Endodermal cell (in vitro differentiated cells): ENCODE data around the gene ARG1. TPM values are rescaled to one million over a fixed set of nuclear protein-coding genes. Genes with fewer than 3 reads are reported as not detected.
"Not testable (repeated sequence)": the region's sequence is repeated elsewhere in the genome, so short reads cannot be mapped to it uniquely, and the experiment has no call there.

Source experiments
- DNase-seq: peaks from one replicate; pipeline ENCODE4 v3.0.0-alpha.2; 2017
- H3K27ac ChIP-seq: 2 replicates; pipeline ENCODE4 v1.5.1; 2013; ENCODE audit warnings: mild to moderate bottlenecking, low read depth, low read length, moderate library complexity
- H3K27me3 ChIP-seq: 2 replicates; pipeline ENCODE4 v1.6.1; 2013; ENCODE audit warnings: mild to moderate bottlenecking, low read length, moderate library complexity; ENCODE audit not compliant: insufficient read depth, control insufficient read depth, poor library complexity, severe bottlenecking
- H3K36me3 ChIP-seq: 2 replicates; pipeline ENCODE4 v1.7.0; 2013; ENCODE audit warnings: mild to moderate bottlenecking, low read length, moderate library complexity; ENCODE audit not compliant: control insufficient read depth, insufficient read depth
- H3K4me1 ChIP-seq: one replicate; pipeline ENCODE4 v1.7.0; 2013; ENCODE audit warnings: low read length; ENCODE audit not compliant: control insufficient read depth, insufficient read depth
- H3K4me3 ChIP-seq: 2 replicates; pipeline ENCODE4 v1.5.1; 2013; ENCODE audit warnings: mild to moderate bottlenecking, low read length, moderate library complexity
- H3K9ac ChIP-seq: 2 replicates; pipeline ENCODE4 v1.6.1; 2013; ENCODE audit warnings: mild to moderate bottlenecking, low read length, moderate library complexity; ENCODE audit not compliant: poor library complexity, severe bottlenecking; ENCODE audit errors: extremely low read depth
- H3K9me3 ChIP-seq: 2 replicates; pipeline ENCODE4 v1.6.1; 2013; ENCODE audit warnings: mild to moderate bottlenecking, low read length, moderate library complexity; ENCODE audit not compliant: control insufficient read depth
- H3K27ac Mint-ChIP-seq: 2 replicates; pipeline ENCODE4 v1.8.0; 2020; ENCODE audit warnings: mixed read lengths
- H3K27me3 Mint-ChIP-seq: 2 replicates; pipeline ENCODE4 v1.8.0; 2021; ENCODE audit warnings: mild to moderate bottlenecking, mixed read lengths; ENCODE audit not compliant: insufficient read depth
- H3K36me3 Mint-ChIP-seq: 2 replicates; pipeline ENCODE4 v1.8.0; 2020; ENCODE audit warnings: low read depth, mixed read lengths
- H3K4me1 Mint-ChIP-seq: 2 replicates; pipeline ENCODE4 v1.8.0; 2020; ENCODE audit warnings: mixed read lengths
- H3K4me3 Mint-ChIP-seq: 2 replicates; pipeline ENCODE4 v1.8.0; 2020; ENCODE audit warnings: mild to moderate bottlenecking, moderate library complexity, mixed read lengths
- H3K9me3 Mint-ChIP-seq: 2 replicates; pipeline ENCODE4 v1.8.0; 2020; ENCODE audit warnings: mild to moderate bottlenecking, mixed read lengths
- WGBS, 2 experiments: methylation state at CpG; one replicate each; pipeline versions ENCODE4 v1.1.5 to v1.1.7; 2013; ENCODE audit warnings: missing lambda C conversion rate in 2 of 2, mixed read lengths in 1 of 2; ENCODE audit not compliant: insufficient coverage in 1 of 2, insufficient read length in 1 of 2; 5-methylcytosine and 5-hydroxymethylcytosine counted together
- long read RNA-seq, 4 experiments: library from polyadenylated mRNA in 2 of 4; library from RNA in 1 of 4; library from capped mRNA in 1 of 4; stranded (forward) in 3 of 4; unstranded in 1 of 4; transcript quantifications; one replicate each; pipeline ENCODE4 v2.0.0, GENCODE V29; 2020 to 2021; ENCODE audit warnings: inconsistent platforms in 1 of 4
- polyA plus RNA-seq, 2 experiments: library from polyadenylated mRNA; stranded (reverse); fragments of 50-300 nt; gene quantifications; one replicate each; pipeline ENCODE4 v1.2.3, GENCODE V29; 2013
- total RNA-seq, 2 donors: library from RNA; stranded (reverse); fragmentation: NEBNext Ultra II Directional in 1 of 2; extraction: Animal tissue kit (Norgen Biotek cat#: 25700) in 1 of 2; gene quantifications; 2 replicates in 1 of 2; 3 replicates in 1 of 2; pipeline ENCODE4 v1.2.1, GENCODE V29; 2021
- TF ChIP-seq, protein P1 (sequence below): fragments of 200-600 bp; sonication (generic); conservative IDR thresholded peaks from 2 replicates; pipeline ENCODE4 v1.5.0; 2021; ENCODE audit warnings: antibody characterized with exemption, mild to moderate bottlenecking

ARG1 gene
- not detected for total RNA-seq
- not detected for polyA plus RNA-seq (2013, experiment 1 of 2)
- polyA plus RNA-seq (2013, experiment 2 of 2) = 0.17 TPM
- long read RNA-seq, experiment 1 = 0 reads
- long read RNA-seq, experiment 2 = 0 reads
- long read RNA-seq, experiment 3 = 0 reads
- long read RNA-seq, experiment 4 = 0 reads

DNA sequence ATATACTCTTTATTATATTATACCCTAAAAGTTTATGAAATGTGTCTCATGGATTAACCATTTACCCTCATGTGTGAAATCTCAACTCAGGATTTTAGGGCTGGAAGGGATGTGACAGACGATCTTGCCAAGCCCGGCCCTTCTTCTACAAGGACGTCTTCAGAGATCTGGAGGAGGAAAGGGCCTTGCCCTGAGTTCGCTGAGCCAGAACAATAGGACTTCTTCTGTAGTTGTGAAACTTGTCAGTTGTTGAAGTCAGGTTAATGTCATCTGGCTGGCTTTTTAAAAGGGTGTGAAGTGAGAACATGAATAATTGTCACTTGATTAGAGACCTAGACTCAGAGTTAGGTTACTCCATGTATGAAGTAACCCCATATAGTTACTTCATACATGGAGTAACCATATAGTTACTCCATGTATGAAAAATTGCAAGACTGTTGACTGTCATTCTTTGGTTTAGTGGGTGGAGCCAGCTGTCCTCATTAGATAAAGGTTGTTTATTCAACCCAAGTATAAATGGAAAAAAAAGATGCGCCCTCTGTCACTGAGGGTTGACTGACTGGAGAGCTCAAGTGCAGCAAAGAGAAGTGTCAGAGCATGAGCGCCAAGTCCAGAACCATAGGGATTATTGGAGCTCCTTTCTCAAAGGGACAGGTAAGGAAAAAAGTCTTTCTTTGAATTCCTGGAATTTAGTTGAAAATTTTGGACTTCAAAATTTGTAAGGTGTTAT is at the start of gene ARG1:
TSS of gene ARG1 (plus strand) at position 541 of the 730 bp plus-strand sequence. CDS start at position 598, 57 bp downstream.
- peak; percentile 66 for DNase-seq
- Mint-ChIP-seq H3K27me3 (peaks cover 49% of the 10 kb centered on the region), H3K27ac (no peak within 1 kb of the TSS), H3K4me3 (no peak within 1 kb of the TSS), H3K36me3 (peaks cover 1% of the 10 kb centered on the region), H3K9me3 (no peaks in the 10 kb centered on the region), H3K4me1 (peaks cover 7% of the 10 kb centered on the region)
- TF ChIP-seq, protein P1, sequence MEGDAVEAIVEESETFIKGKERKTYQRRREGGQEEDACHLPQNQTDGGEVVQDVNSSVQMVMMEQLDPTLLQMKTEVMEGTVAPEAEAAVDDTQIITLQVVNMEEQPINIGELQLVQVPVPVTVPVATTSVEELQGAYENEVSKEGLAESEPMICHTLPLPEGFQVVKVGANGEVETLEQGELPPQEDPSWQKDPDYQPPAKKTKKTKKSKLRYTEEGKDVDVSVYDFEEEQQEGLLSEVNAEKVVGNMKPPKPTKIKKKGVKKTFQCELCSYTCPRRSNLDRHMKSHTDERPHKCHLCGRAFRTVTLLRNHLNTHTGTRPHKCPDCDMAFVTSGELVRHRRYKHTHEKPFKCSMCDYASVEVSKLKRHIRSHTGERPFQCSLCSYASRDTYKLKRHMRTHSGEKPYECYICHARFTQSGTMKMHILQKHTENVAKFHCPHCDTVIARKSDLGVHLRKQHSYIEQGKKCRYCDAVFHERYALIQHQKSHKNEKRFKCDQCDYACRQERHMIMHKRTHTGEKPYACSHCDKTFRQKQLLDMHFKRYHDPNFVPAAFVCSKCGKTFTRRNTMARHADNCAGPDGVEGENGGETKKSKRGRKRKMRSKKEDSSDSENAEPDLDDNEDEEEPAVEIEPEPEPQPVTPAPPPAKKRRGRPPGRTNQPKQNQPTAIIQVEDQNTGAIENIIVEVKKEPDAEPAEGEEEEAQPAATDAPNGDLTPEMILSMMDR = no peak
- Histone ChIP-seq H3K4me3 (no peak within 1 kb of the TSS), H3K9me3 (no peaks in the 10 kb centered on the region), H3K4me1 (peaks cover 3% of the 10 kb centered on the region), H3K27me3 (no peaks in the 10 kb centered on the region), H3K27ac (no peak within 1 kb of the TSS), H3K9ac (no peak within 1 kb of the TSS), H3K36me3 (no peaks in the 10 kb centered on the region)
- WGBS, 2 experiments = 81 to 91% methylated on average over 5 to 6 of the region's 6 CpGs

DNA sequence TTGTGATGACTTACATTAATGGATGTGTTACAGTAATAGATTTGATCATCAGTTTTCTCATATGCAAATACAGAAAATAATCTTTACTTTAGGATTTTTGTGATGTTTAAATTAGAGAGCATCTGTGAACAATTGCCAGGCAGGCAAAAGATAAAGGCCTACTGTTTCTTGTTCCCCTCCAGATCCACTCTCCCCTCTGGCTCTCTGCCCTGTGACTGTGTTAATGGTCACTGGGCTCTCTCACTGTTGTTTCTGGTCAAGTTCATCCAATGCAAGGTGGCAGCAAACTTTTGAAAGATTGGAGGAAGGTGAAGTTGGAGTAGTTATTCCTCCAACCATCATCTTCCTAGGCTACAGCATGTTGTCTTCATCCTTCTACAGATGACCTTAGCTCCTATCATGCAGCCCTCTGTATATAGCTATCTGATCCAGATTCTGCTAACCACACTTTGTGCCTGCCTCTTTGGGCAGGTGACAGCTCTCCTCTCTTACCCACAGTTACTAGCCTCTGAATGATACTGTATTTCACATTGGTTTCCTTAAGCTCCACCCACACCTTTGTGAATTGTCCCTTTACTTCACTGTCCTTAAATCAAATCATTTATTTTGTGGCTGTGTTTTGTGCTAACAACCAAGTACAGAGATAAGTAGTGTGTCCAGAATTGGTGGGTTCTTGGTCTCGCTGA is 48.9 kb upstream of the ARG1 start:
- no peak overlapping the region for H3K9ac ChIP-seq
- no peaks in the 10 kb centered on the region for H3K4me1 ChIP-seq
- DNase-seq = no peak
- no peaks in the 10 kb centered on the region for H3K36me3 Mint-ChIP-seq
- no peaks in the 10 kb centered on the region for H3K27me3 ChIP-seq
- peaks cover 17% of the 10 kb centered on the region for H3K4me1 Mint-ChIP-seq
- H3K9me3 ChIP-seq = peaks cover 7% of the 10 kb centered on the region
- H3K4me3 Mint-ChIP-seq = no peak overlapping the region
- peaks cover 12% of the 10 kb centered on the region for H3K9me3 Mint-ChIP-seq
- H3K4me3 ChIP-seq = no peak overlapping the region
- no peak overlapping the region for H3K27ac Mint-ChIP-seq
- WGBS, 2 experiments = 91 to 100% methylated on average over 1 of the region's 1 CpG
- TF ChIP-seq, protein P1 = no peak
- no peaks in the 10 kb centered on the region for H3K27me3 Mint-ChIP-seq
- no peaks in the 10 kb centered on the region for H3K36me3 ChIP-seq
- H3K27ac ChIP-seq = no peak overlapping the region

- Histone ChIP-seq H3K27ac (no peak overlapping the region), H3K9me3 (peaks cover 7% of the 10 kb centered on the region), H3K27me3 (no peaks in the 10 kb centered on the region), H3K4me1 (no peaks in the 10 kb centered on the region), H3K9ac (no peak overlapping the region), H3K36me3 (no peaks in the 10 kb centered on the region), H3K4me3 (no peak overlapping the region)
- Mint-ChIP-seq H3K27me3 (peaks cover 2% of the 10 kb centered on the region), H3K27ac (no peak overlapping the region), H3K4me1 (peaks cover 10% of the 10 kb centered on the region), H3K36me3 (peaks cover 5% of the 10 kb centered on the region), H3K9me3 (peaks cover 15% of the 10 kb centered on the region), H3K4me3 (no peak overlapping the region)
- TF ChIP-seq, protein P1 = no peak
- 94% methylated on average over 12 to 25 of the region's 25 CpGs for WGBS, 2 experiments
- DNase-seq = no peak
These were observed 48.2 kb upstream of the ARG1 start for GRCh38 chr6:131524695-131525336.

DNA sequence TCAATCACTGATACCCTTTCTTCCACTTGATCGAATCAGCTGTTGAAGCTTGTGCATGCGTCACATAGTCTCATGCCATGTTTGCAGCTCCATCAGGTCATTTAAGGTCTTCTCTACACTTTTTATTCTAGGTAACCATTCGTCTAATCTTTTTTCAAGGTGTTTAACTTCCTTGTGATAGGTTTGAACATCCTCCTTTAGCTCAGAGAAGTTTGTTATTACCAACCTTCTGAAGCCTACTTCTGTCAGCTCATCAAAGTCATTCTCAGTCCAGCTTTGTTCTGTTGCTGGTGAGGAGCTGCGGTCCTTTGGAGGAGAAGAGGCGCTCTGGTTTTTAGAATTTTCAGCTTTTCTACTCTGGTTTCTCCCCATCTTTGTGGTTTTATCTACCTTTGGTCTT is 42.1 kb upstream of the ARG1 start:
- H3K36me3 Mint-ChIP-seq, H3K27ac Mint-ChIP-seq, DNase-seq, H3K4me3 ChIP-seq, H3K9ac ChIP-seq, H3K27me3 ChIP-seq, H3K4me3 Mint-ChIP-seq, H3K36me3 ChIP-seq, H3K27me3 Mint-ChIP-seq, H3K27ac ChIP-seq, H3K4me1 ChIP-seq, H3K9me3 ChIP-seq: not testable (repeated sequence)
- peaks cover 22% of the 10 kb centered on the region for H3K9me3 Mint-ChIP-seq
- 88 to 98% methylated on average over 3 to 5 of the region's 5 CpGs for WGBS, 2 experiments
- peaks cover 13% of the 10 kb centered on the region for H3K4me1 Mint-ChIP-seq
